GM18951 (cell line): ENCODE data around the gene CHCHD6.

ENCODE experiments used
- POLR2A ChIP-seq: IDR thresholded peaks from 4 replicates; pipeline ENCODE4 v1.6.1; 2011; ENCODE audit warnings: mild to moderate bottlenecking; ENCODE audit not compliant: insufficient read length, insufficient read depth; ENCODE audit errors: extremely low read depth
- in situ Hi-C: fragments of 300-500 bp; cut with MboI; formaldehyde crosslinking; loops from one replicate; pipeline ENCODE4 v1.12.0; 2022; ENCODE audit warnings: low sequenced_read_pairs, mixed read lengths, inconsistent platforms; ENCODE audit not compliant: unreplicated experiment

CHCHD6 gene

DNA sequence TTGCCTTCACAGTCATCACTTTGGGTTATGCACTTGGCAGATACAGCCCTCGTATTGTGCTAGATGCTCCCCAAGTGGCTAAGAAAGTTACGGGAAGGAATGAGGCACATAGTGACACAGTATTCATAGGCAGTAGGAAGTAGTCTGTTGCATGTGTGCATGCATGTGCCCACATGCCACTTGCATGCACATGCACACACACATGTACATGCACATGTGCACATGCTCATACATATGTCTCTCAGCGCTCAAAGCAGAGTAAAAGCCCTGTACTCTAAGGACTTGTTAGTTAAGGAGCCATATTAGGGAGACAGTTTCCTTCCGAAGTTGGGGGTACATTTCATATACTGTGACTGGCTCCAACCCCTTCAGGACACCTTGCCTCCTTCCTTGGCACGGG, 128.9 kb downstream of the CHCHD6 start:
- no peak for TF ChIP-seq POLR2A
- in situ Hi-C loops = no loop called here

DNA sequence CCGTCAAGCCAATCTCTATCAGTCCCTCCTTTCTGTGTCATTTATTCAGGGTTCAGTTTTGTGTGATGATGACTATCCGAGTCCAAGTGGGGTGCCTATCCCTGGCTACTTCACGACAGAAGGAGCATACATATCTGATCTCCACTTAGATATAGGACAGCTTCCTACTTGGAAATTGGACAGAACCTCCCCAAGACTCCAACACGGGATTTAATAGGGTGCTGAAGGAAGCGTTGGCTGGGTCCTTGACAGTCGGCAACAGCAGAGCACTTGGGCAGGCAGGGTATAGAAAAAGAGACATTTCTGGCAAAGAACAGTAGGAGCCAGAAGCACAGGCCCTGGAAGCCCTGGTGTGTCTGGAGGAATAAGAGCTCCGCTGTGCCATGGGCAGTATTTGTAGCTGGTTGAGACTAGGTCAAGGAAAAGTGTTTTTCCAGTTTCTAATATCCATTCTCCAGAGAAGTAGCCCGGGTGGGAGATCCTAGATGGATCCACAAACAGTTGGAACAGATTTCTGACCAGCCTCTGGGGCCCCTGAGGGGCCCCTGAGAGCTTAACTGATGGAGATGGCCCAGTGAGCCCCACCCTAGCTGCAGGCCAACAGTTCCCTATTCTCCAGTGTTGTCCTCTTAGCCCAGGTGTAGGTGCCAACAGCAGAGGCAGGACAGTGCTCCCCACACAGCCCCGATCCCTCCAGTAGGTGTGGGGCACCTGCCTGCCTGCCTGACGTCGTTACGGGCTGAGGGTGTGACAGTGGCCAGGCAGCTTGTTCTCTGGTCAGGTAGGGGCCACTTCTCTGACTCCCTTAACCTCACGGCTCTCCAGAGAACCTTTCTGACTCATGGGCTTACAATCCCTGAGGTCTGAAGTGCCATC, 130.8 kb downstream of the CHCHD6 start:
- no peak for TF ChIP-seq POLR2A
- in situ Hi-C loops = no loop called here

DNA sequence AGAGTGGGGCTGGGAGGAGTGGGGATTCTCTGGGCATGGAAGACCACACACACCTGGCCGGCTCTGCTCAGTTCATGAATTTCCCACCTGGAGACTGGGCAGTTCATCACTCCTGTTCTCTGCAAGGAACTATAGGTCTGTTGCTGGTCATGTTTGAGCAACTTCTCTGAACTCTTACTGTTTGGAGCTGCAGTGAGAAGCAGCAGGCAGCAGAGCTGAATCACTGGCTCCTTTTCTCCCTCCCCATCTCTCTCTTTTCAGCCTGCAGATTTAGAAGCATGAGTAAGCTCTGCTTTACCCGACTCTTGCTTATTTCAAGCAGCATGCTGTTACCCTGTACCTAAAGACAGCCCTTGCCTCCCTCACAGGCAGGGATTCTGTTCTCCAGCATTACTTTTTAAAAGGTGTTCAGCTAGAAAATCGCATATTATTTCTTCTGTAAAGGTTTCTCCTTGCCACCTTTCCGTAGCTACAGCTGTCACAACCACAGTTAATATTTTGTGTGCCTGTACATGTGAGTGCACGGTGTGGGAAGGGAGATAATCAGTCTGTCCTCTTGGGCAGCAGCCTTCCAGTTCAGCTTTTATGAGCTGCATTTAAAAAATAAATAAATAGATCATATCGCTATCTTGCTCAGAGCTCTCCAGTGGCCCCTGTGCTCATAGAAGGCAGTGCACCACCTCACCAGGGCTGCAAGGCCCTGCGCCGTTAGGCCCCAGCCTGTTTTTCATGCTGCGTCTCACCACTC, 131.6 kb downstream of the CHCHD6 start:
- in situ Hi-C loops = no loop called here
- TF ChIP-seq POLR2A = no peak

DNA sequence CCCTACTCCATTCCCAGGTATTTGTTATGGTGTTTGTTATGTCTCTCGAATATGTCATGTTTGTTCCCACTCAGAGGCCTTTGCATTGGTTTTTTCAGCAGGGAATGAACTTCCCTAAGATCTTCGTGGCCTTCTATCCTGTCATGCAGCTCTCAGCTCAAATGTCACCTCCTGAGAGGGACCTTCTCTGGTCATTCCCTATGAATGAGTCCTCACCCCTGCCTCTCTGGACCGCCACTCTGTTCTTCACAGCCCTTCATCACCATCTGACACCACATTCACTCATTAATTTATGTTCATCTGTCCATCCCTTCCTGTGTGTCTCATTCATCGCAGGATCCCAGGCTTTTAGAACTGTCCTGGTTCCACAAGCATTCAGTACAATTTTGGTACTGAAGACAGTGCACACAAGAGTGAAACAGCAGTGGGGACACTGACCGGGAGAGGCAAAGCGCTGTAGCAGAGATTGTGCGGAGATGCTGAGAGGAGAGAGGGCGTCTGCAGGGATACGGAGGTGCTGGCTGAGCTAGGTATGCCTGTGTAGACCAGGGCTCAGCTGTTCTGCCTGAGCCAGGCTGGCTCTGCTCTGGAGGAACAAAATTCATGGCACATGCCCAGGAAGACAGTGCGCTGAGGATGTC, 132.3 kb downstream of the CHCHD6 start:
- in situ Hi-C loops = no loop called here
- no peak for TF ChIP-seq POLR2A

DNA sequence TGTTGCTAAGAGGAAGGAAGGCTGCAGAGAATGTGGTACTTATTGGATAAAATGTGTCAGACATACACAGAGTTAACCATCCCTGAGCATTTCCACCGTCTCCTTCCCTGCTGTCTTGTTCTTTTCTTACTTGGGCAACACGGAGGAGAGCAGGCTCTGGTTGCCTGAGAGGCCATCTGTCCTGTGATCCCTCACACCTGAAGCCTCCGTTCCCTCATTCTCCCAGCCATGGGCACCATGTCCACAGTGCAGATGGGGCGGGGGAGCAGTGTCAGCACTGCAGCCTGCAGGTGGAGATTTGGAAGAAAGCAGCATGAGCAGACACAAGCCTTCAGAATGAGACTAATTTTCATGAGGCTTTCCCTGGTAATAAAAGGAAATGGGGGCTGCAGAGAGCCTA, 133.7 kb downstream of the CHCHD6 start:
- in situ Hi-C loops = no loop called here
- no peak for TF ChIP-seq POLR2A

DNA sequence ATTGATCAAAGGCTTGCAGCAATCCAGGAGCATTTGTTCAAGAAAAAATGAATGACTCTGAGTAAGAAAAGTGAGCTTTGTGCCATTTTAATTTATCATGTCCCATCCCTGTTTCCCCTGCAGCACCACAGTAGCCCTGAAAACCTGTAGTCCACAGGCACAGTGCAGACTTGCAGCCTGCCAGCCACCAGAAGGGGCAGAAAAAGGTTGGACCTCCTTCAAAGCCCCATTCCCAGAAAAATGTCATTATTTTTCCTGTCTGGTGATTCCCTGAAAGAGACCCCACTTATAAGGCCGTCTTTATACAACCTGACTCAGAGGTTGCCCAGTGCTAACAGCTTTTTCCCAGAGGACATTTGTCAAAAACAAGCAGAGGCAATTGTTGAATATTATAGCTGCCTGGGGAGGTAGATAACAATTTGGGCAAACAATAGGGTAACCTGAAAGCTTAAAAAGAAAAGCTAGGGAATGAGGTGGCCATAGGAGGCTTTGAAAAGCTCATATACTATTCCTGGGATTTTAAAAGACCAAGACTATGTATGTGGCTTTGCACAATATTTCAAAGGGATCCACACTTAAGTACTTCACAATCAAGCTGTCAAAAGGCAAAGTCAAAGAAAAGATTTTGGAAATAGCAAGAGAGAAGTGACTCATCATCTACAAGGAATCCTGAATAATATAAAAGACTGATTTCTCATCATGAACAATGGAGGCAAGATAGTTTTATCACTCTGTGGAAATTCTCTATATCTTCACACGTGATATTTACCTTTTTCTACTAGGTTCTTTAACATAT, 142.1 kb downstream of the CHCHD6 start:
- in situ Hi-C loops = no loop called here
- no peak for TF ChIP-seq POLR2A

DNA sequence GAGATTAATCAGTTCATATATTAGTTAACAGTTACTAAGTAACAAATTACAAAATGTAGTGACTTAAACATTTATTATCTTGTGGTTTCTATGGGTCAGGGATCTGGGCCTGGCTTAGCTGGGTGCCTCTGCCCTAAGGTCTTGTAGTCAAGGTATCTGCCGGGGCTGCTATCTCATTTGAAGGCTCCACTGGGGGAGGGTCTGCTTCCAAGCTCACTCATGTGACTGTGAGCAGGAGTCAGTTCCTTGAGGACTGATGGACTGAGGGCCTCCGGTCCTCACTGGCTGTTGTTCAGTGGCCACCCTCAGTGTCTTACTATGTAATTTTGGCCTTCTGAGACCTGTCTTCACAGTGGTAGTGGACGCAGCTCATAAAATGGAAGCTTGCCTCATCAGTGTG, 143.0 kb downstream of the CHCHD6 start:
- in situ Hi-C loops = no loop called here
- TF ChIP-seq POLR2A = no peak

DNA sequence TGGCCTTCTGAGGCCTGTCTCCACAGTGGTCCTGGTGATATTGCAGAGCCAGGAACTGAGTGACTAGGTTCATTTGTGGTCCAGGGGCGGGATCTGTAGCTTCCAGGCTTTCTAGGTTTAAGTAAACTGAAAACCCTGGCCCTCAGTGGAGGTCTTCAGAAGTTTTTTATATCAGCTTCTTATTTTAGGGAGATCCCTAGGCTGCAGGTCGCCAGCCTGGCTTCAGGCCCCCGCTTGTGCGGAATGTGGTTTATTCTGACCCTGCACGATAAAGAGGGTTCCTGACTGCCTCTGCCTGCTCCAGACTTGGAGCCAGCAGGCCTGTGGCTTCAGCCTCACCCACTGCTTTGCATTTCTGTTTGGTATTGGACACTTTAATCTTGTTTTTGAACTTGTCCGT, 145.0 kb downstream of the CHCHD6 start:
- TF ChIP-seq POLR2A = no peak
- in situ Hi-C loops = no loop called here

DNA sequence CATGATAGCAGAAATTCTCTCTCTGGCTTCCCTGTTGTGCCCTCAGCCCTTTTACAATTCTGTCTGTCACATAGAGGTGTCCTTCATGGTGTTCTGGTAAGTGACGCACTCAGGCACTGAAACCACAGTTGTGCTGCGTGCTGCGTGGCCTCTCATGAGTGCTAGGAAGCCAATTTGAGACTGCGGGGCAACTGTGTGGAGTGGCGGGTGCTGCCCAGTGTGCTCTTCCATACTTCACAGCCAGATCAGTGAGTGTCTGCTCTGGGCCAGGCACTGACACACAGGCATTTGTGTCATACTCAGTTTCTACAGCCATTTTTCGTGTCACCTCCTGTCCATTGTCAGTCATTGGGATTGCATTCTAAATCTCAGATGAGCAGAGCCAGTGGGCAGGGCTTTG, 145.7 kb downstream of the CHCHD6 start:
- in situ Hi-C loops = no loop called here
- TF ChIP-seq POLR2A = no peak

DNA sequence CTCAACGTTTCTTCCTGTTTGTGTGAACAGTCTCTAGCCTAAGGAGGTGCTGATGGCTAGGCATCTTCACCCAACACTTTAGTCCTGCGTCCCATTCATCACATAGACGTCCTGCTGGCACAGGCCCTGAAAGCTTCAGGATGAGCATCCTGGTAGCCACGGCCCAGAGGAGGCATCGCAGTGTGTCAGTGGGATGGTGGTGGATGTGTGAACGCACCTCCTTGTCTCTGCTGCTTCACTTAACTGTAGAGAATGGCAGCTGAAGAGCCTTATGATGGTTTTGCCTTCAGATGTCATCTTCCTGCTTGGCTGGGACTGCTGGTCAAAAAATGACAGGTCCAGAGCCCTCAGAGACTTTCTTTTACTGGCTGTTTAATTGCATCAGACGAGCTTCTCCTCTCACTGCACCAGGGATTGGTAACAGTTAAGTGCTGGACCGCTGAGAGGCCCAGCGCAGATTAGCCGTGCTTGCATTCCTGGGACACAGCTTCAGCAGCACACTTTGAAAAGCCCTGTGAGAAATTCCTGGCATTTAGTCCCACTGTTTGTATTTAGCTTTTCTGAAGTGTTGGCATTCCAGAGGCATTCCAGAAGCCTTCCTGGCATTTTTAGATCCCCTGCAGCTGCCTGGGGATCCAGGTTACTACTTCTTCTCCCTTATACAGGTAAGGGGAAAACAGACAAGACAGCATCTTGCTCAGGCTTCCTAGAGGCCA, 146.5 kb downstream of the CHCHD6 start:
- in situ Hi-C loops = no loop called here
- no peak for TF ChIP-seq POLR2A

DNA sequence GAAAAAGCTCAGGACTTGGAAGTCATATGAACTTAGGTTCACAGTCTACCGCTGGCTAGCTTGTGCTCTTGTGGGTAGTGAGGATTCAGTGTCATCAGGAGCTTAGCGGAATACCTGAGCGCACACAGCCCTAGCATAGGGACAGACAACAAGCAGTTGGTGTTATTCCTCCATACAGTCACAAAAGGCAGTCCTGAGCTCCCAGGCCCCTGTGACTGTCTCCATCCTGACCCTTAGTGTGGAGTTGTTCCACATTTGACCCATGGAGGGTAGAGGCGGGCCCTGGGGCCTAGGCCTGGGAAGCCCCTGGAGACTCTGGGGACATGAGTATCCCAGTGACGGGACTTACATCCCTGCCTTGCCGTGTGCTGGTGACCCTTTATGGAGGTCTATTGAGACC, 147.3 kb downstream of the CHCHD6 start:
- TF ChIP-seq POLR2A = no peak
- in situ Hi-C loops = no loop called here

DNA sequence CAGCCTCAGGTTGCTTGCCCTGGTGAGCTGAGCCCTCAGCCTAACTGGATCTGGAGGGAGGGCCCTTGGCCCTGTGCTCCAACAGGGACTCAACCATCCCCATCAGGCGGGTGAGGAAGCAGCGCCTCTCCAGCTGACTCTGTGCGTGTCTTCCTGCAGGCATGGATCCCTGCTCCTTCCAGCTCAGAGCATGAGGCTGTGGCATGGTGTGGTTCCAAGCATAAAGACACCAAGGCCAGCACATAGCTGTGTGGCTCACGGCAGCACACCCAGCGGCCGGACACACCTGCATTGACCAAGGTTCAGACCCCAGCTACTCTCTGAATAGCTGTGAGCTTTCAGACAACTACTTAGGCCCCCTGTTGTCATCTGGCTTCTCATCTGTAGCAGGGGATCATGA, 147.9 kb downstream of the CHCHD6 start:
- in situ Hi-C loops = no loop called here
- TF ChIP-seq POLR2A = no peak
